ENCODE results near the gene TOP1. TPM values are rescaled to one million over a fixed set of nuclear protein-coding genes. Genes with fewer than 3 reads are reported as not detected.

The TOP1 gene
- total and polyA plus RNA-seq, 9 of the 15 experiments (the other 6 are each of a cell fraction or from before 2014, with no cell fraction given): 26.4 to 127 (median 39.6) TPM

DNA sequence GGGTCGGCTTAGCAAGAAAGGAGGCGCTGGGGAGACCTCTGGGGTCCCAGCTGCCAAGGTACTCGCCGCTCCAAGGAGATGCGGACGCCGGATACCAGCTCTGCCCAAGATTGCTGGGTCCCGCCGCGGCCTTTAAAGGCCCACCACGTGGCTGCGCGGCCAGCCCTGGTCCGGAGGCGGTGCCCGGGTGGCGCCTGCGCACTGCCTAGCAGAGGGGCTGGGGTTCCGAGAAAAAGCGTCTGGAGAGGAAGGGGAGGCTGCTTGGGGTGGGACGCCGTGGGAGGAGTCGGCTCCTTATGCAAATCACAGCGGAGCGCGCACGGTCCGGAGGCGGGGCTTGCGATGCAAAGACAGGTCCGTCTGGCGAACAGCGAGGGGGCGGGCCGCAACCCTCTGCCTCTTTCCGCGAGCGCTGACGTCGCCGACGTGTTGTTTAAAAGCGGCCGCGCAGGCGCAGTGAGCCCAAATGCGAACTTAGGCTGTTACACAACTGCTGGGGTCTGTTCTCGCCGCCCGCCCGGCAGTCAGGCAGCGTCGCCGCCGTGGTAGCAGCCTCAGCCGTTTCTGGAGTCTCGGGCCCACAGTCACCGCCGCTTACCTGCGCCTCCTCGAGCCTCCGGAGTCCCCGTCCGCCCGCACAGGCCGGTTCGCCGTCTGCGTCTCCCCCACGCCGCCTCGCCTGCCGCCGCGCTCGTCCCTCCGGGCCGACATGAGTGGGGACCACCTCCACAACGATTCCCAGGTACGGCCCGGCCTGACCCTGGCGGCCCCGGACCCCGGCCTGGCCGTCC, at the start of gene TOP1 (continued):
- TF ChIP-seq HNRNPH1 (optimal IDR thresholded peaks at IDR 0.05; ENCODE audit: low read depth, low read length): no peak
- no peak for TF ChIP-seq ZNF311 (CRISPR knock-in tag; IDR thresholded peaks at IDR 0.05)
- peak; percentile 70; the same call in 1 of the 2 replicates for TF ChIP-seq HDAC2 (IDR thresholded peaks at IDR 0.05)
- TF ChIP-seq, protein P1, sequence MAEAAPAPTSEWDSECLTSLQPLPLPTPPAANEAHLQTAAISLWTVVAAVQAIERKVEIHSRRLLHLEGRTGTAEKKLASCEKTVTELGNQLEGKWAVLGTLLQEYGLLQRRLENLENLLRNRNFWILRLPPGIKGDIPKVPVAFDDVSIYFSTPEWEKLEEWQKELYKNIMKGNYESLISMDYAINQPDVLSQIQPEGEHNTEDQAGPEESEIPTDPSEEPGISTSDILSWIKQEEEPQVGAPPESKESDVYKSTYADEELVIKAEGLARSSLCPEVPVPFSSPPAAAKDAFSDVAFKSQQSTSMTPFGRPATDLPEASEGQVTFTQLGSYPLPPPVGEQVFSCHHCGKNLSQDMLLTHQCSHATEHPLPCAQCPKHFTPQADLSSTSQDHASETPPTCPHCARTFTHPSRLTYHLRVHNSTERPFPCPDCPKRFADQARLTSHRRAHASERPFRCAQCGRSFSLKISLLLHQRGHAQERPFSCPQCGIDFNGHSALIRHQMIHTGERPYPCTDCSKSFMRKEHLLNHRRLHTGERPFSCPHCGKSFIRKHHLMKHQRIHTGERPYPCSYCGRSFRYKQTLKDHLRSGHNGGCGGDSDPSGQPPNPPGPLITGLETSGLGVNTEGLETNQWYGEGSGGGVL (CRISPR knock-in tag; IDR thresholded peaks at IDR 0.05): no peak
- no peak for TF ChIP-seq ZNF253 (CRISPR knock-in tag; conservative IDR thresholded peaks at IDR 0.05)
- TF ChIP-seq PHB2 (IDR thresholded peaks at IDR 0.05; ENCODE audit: low read depth): no peak
- no peak for TF ChIP-seq CHCHD3 (CRISPR knock-in tag; IDR thresholded peaks at IDR 0.05)
- TF ChIP-seq ZNF316 (IDR thresholded peaks at IDR 0.05): no peak
- TF ChIP-seq, protein P2, sequence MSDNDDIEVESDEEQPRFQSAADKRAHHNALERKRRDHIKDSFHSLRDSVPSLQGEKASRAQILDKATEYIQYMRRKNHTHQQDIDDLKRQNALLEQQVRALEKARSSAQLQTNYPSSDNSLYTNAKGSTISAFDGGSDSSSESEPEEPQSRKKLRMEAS (CRISPR knock-in tag; IDR thresholded peaks at IDR 0.05): peak; percentile 99
- no peak for TF ChIP-seq CCAR2 (IDR thresholded peaks at IDR 0.05; ENCODE audit: low read depth, low read length)
- peak; percentile 96 for TF ChIP-seq L3MBTL2 (IDR thresholded peaks at IDR 0.05)
- TF ChIP-seq SRF (CRISPR knock-in tag; IDR thresholded peaks at IDR 0.05): peak in 1 of 2 experiments; percentile 83; a peak in 2 of 4 replicates
- no peak for TF ChIP-seq MAFF (IDR thresholded peaks at IDR 0.05; ENCODE audit: low read length)
- TF ChIP-seq FOS (IDR thresholded peaks at IDR 0.05; ENCODE audit: extremely low read depth, insufficient read length): no peak
- TF ChIP-seq, protein P3, sequence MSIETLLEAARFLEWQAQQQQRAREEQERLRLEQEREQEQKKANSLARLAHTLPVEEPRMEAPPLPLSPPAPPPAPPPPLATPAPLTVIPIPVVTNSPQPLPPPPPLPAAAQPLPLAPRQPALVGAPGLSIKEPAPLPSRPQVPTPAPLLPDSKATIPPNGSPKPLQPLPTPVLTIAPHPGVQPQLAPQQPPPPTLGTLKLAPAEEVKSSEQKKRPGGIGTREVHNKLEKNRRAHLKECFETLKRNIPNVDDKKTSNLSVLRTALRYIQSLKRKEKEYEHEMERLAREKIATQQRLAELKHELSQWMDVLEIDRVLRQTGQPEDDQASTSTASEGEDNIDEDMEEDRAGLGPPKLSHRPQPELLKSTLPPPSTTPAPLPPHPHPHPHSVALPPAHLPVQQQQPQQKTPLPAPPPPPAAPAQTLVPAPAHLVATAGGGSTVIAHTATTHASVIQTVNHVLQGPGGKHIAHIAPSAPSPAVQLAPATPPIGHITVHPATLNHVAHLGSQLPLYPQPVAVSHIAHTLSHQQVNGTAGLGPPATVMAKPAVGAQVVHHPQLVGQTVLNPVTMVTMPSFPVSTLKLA (conservative IDR thresholded peaks at IDR 0.05): peak; percentile 100
- TF ChIP-seq, protein P4, sequence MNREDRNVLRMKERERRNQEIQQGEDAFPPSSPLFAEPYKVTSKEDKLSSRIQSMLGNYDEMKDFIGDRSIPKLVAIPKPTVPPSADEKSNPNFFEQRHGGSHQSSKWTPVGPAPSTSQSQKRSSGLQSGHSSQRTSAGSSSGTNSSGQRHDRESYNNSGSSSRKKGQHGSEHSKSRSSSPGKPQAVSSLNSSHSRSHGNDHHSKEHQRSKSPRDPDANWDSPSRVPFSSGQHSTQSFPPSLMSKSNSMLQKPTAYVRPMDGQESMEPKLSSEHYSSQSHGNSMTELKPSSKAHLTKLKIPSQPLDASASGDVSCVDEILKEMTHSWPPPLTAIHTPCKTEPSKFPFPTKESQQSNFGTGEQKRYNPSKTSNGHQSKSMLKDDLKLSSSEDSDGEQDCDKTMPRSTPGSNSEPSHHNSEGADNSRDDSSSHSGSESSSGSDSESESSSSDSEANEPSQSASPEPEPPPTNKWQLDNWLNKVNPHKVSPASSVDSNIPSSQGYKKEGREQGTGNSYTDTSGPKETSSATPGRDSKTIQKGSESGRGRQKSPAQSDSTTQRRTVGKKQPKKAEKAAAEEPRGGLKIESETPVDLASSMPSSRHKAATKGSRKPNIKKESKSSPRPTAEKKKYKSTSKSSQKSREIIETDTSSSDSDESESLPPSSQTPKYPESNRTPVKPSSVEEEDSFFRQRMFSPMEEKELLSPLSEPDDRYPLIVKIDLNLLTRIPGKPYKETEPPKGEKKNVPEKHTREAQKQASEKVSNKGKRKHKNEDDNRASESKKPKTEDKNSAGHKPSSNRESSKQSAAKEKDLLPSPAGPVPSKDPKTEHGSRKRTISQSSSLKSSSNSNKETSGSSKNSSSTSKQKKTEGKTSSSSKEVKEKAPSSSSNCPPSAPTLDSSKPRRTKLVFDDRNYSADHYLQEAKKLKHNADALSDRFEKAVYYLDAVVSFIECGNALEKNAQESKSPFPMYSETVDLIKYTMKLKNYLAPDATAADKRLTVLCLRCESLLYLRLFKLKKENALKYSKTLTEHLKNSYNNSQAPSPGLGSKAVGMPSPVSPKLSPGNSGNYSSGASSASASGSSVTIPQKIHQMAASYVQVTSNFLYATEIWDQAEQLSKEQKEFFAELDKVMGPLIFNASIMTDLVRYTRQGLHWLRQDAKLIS (CRISPR knock-in tag; IDR thresholded peaks at IDR 0.05): peak; percentile 87; the same call in 1 of the 2 replicates
- no peak for TF ChIP-seq NELFE (IDR thresholded peaks at IDR 0.05; ENCODE audit: insufficient read depth, insufficient read length)
- no peak; the same call in 1 of the 2 replicates for TF ChIP-seq TAF7 (tag; IDR thresholded peaks at IDR 0.05)
- TF ChIP-seq, protein P5, sequence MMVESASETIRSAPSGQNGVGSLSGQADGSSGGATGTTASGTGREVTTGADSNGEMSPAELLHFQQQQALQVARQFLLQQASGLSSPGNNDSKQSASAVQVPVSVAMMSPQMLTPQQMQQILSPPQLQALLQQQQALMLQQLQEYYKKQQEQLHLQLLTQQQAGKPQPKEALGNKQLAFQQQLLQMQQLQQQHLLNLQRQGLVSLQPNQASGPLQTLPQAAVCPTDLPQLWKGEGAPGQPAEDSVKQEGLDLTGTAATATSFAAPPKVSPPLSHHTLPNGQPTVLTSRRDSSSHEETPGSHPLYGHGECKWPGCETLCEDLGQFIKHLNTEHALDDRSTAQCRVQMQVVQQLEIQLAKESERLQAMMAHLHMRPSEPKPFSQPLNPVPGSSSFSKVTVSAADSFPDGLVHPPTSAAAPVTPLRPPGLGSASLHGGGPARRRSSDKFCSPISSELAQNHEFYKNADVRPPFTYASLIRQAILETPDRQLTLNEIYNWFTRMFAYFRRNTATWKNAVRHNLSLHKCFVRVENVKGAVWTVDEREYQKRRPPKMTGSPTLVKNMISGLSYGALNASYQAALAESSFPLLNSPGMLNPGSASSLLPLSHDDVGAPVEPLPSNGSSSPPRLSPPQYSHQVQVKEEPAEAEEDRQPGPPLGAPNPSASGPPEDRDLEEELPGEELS (CRISPR knock-in tag; IDR thresholded peaks at IDR 0.05; ENCODE audit: borderline replicate concordance): no peak; the same call in 1 of the 2 replicates
